CD14-positive monocyte (primary cell): ENCODE measurements around the gene PITHD1. TPM values are rescaled to one million over a fixed set of nuclear protein-coding genes. Genes with fewer than 3 reads are reported as not detected.

ENCODE experiments used
- DNase-seq, 3 donors: peaks; one replicate each; pipeline ENCODE4 v3.0.0-alpha.2; 2011 to 2022
- H2AFZ ChIP-seq: 2 replicates; pipeline ENCODE4 v1.6.0; 2012; ENCODE audit warnings: mild to moderate bottlenecking, low read depth, low read length, inconsistent platforms; ENCODE audit not compliant: insufficient read depth, poor library complexity, severe bottlenecking
- H3K27ac ChIP-seq, 2 donors: 1 replicate in 1 of 2; 2 replicates in 1 of 2; pipeline ENCODE4 v1.5.1; 2012 to 2013; ENCODE audit warnings: low read length in 2 of 2, control low read depth in 1 of 2, inconsistent platforms in 1 of 2, low read depth in 1 of 2, mild to moderate bottlenecking in 1 of 2
- H3K27me3 ChIP-seq, 2 donors: one replicate each; pipeline versions ENCODE4 v1.6.0 to v1.6.1; 2011 to 2013; ENCODE audit warnings: low read length in 2 of 2; ENCODE audit not compliant: control insufficient read depth in 2 of 2, insufficient read depth in 2 of 2
- H3K36me3 ChIP-seq, 2 donors: replicated peaks in 1 of 2; 1 replicate in 1 of 2; 2 replicates in 1 of 2; pipeline versions ENCODE4 v1.5.1 to v1.6.1; 2012 to 2013; ENCODE audit warnings: low read length in 2 of 2, control low read depth in 1 of 2, inconsistent platforms in 1 of 2, mild to moderate bottlenecking in 1 of 2; ENCODE audit not compliant: insufficient read depth in 2 of 2, control insufficient read depth in 1 of 2
- H3K4me1 ChIP-seq, 2 donors: 1 replicate in 1 of 2; 2 replicates in 1 of 2; pipeline versions ENCODE4 v1.5.1 to v1.6.1; 2012 to 2013; ENCODE audit warnings: low read length in 2 of 2, control low read depth in 1 of 2, inconsistent platforms in 1 of 2, mild to moderate bottlenecking in 1 of 2, moderate library complexity in 1 of 2; ENCODE audit not compliant: insufficient read depth in 2 of 2, control insufficient read depth in 1 of 2
- H3K4me2 ChIP-seq: replicated peaks from 2 replicates; pipeline ENCODE3; 2012; ENCODE audit warnings: low read length, moderate library complexity, mild to moderate bottlenecking; ENCODE audit not compliant: poor library complexity, severe bottlenecking; ENCODE audit errors: extremely low read depth
- H3K4me3 ChIP-seq, 3 experiments: fragments of 200-600 bp in 1 of 3; sonication (generic) in 1 of 3; replicated peaks in 1 of 3; 1 replicate in 2 of 3; 2 replicates in 1 of 3; pipeline ENCODE4 v1.5.1; 2011 to 2013; ENCODE audit warnings: low read length in 3 of 3, mild to moderate bottlenecking in 3 of 3, control low read depth in 2 of 3, low read depth in 2 of 3, inconsistent platforms in 1 of 3, moderate library complexity in 1 of 3
- H3K79me2 ChIP-seq: 2 replicates; pipeline ENCODE4 v1.6.0; 2012; ENCODE audit warnings: mild to moderate bottlenecking, control low read depth, inconsistent platforms, low read length, moderate library complexity; ENCODE audit not compliant: insufficient read depth
- H3K9ac ChIP-seq: 2 replicates; pipeline ENCODE4 v1.6.0; 2017; ENCODE audit warnings: low read length, mild to moderate bottlenecking; ENCODE audit not compliant: insufficient read depth, poor library complexity, severe bottlenecking
- H3K9me3 ChIP-seq, 2 donors: replicated peaks in 1 of 2; 1 replicate in 1 of 2; 2 replicates in 1 of 2; pipeline versions ENCODE4 v1.5.1 to v1.6.1; 2012 to 2013; ENCODE audit warnings: low read length in 2 of 2, control low read depth in 1 of 2; ENCODE audit not compliant: control insufficient read depth in 1 of 2, insufficient read depth in 1 of 2
- H4K20me1 ChIP-seq: 2 replicates; pipeline ENCODE4 v1.6.0; 2012; ENCODE audit warnings: mild to moderate bottlenecking, low read length, control low read depth, moderate library complexity; ENCODE audit not compliant: insufficient read depth
- H3K27ac Mint-ChIP-seq, 7 donors: one replicate each; pipeline ENCODE4 v1.8.0; 2020; ENCODE audit warnings: mild to moderate bottlenecking in 7 of 7, mixed read lengths in 7 of 7, moderate library complexity in 6 of 7, inconsistent platforms in 2 of 7
- H3K27me3 Mint-ChIP-seq, 3 donors: one replicate each; pipeline ENCODE4 v1.8.0; 2021 to 2022; ENCODE audit warnings: low read depth in 3 of 3, mild to moderate bottlenecking in 3 of 3, mixed read lengths in 3 of 3, moderate library complexity in 3 of 3, inconsistent platforms in 1 of 3
- H3K36me3 Mint-ChIP-seq, 2 donors: one replicate each; pipeline ENCODE4 v1.8.0; 2020; ENCODE audit warnings: mixed read lengths in 2 of 2, inconsistent platforms in 1 of 2, mild to moderate bottlenecking in 1 of 2
- H3K4me1 Mint-ChIP-seq: one replicate; pipeline ENCODE4 v1.8.0; 2020; ENCODE audit warnings: mild to moderate bottlenecking, mixed read lengths
- H3K4me3 Mint-ChIP-seq, 2 donors: one replicate each; pipeline ENCODE4 v1.8.0; 2020; ENCODE audit warnings: mild to moderate bottlenecking in 2 of 2, mixed read lengths in 2 of 2, moderate library complexity in 1 of 2
- H3K9me3 Mint-ChIP-seq, 7 donors: one replicate each; pipeline ENCODE4 v1.8.0; 2020 to 2022; ENCODE audit warnings: mixed read lengths in 7 of 7, mild to moderate bottlenecking in 6 of 7, moderate library complexity in 6 of 7, inconsistent platforms in 2 of 7
- CTCF ChIP-seq: fragments of 200-600 bp; IDR thresholded peaks from one replicate; pipeline ENCODE4 v1.8.0; 2022; ENCODE audit warnings: antibody characterized with exemption, mild to moderate bottlenecking
- WGBS: methylation state at CpG from one replicate; pipeline ENCODE4 v1.1.5; 2013; ENCODE audit warnings: missing lambda C conversion rate; ENCODE audit not compliant: insufficient coverage; 5-methylcytosine and 5-hydroxymethylcytosine counted together
- intact Hi-C, 2 donors: fragments of 100-400 bp; cut with micrococcal nuclease; formaldehyde crosslinking; loops; one replicate each; pipeline versions ENCODE4 v1.15.0 to v1.15.1; 2023
- polyA plus RNA-seq, 3 donors: library from polyadenylated mRNA; depleted of rRNA in 1 of 3; unstranded in 2 of 3; stranded (reverse) in 1 of 3; fragments of 300-500 nt in 2 of 3; fragments of >200 nt in 1 of 3; fragmentation: Illumina TruSeq in 2 of 3; gene quantifications; 1 replicate in 2 of 3; 2 replicates in 1 of 3; pipeline ENCODE4 v1.2.3, GENCODE V29; 2012 to 2021

The PITHD1 gene
- polyA plus RNA-seq, 3 donors = 20.8 to 40.8 (median 29.9) TPM

- H3K36me3 Mint-ChIP-seq = peaks cover 79 to 85% of the 10 kb centered on the region in 2 donors
- intact Hi-C loops = loop anchor here (5.0 to 10.0 kb wide), 2 partner anchors 61 to 198 kb away; partner anchors contain the start of genes ID3 (in 1 of the 2) and RPL11 (in 1 of the 2)
- peaks cover 97% of the 10 kb centered on the region for H4K20me1 ChIP-seq
- H3K27me3 Mint-ChIP-seq = peaks cover 0 to 2% (median 0%) of the 10 kb centered on the region in 3 donors
- peaks cover 87 to 98% of the 10 kb centered on the region in 2 donors for H3K36me3 ChIP-seq
- no peak overlapping the region for H3K4me2 ChIP-seq
- H3K4me1 Mint-ChIP-seq = peaks cover 4% of the 10 kb centered on the region
- H3K4me3 Mint-ChIP-seq = no peak overlapping the region
- DNase-seq = no peak
- H3K4me1 ChIP-seq = no peaks in the 10 kb centered on the region
- H3K27me3 ChIP-seq = no peaks in the 10 kb centered on the region
- no peak overlapping the region for H3K27ac ChIP-seq
- peaks cover 36% of the 10 kb centered on the region for H3K79me2 ChIP-seq
- H3K4me3 ChIP-seq = no peak overlapping the region
- no CpG with 5 or more reads among the region's 1 CpG for WGBS
- H3K9ac ChIP-seq = no peak overlapping the region
- no peaks in the 10 kb centered on the region for H3K9me3 Mint-ChIP-seq
- no peak overlapping the region for H2AFZ ChIP-seq
- no peaks in the 10 kb centered on the region for H3K9me3 ChIP-seq
- no peak overlapping the region for H3K27ac Mint-ChIP-seq
- TF ChIP-seq CTCF = no peak
Measured at GRCh38 chr1:23752909-23753308, 25.3 kb upstream of the PITHD1 start.

DNA sequence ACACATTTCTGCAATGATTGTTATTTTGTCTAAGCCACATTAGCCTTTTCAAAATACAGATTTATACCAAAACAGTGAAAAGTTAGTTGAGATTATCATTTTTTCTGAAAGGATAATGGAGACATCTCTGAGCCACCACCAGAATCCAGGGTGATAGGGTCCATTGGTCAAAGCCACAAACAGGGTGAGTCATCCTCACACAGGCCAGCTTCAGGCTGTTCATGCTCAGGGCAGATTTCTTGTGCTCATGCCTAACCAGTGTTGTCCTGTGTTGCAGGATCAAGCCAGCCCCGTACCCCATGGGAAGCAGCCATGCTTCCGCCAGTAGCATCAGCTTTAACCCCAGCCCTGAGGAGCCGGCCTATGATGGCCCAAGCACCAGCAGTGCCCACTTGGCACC is 21.5 kb upstream of the PITHD1 start:
- TF ChIP-seq CTCF = no peak
- H4K20me1 ChIP-seq = peaks cover 95% of the 10 kb centered on the region
- Mint-ChIP-seq H3K4me1 (no peaks in the 10 kb centered on the region), H3K9me3 (no peaks in the 10 kb centered on the region), H3K27ac (no peak overlapping the region), H3K36me3 (peaks cover 90 to 100% of the 10 kb centered on the region in 2 donors), H3K4me3 (no peak overlapping the region), H3K27me3 (peaks cover 0 to 2% (median 0%) of the 10 kb centered on the region in 3 donors)
- no peak overlapping the region for H3K27ac ChIP-seq
- H3K9ac ChIP-seq = no peak overlapping the region
- H3K4me2 ChIP-seq = no peak overlapping the region
- no peak overlapping the region for H3K4me3 ChIP-seq
- H3K4me1 ChIP-seq = no peaks in the 10 kb centered on the region
- H3K79me2 ChIP-seq = peaks cover 7% of the 10 kb centered on the region
- peaks cover 98% of the 10 kb centered on the region in 2 donors for H3K36me3 ChIP-seq
- no peak overlapping the region for H2AFZ ChIP-seq
- 100% methylated on average over 3 of the region's 3 CpGs for WGBS
- no peak for DNase-seq
- intact Hi-C loops = loop anchor here in 1 of 2 donors (10.0 kb wide), 1 partner anchor 202 kb away; the partner anchor contains the start of gene ID3
- H3K9me3 ChIP-seq = no peaks in the 10 kb centered on the region
- no peaks in the 10 kb centered on the region for H3K27me3 ChIP-seq
